Activated CD4-positive, alpha-beta T cell treated with anti-CD3 and anti-CD28 coated beads for 48 hours (primary cell): ENCODE data around the gene NBPF12.
"Not testable (repeated sequence)": the region's sequence is repeated elsewhere in the genome, so short reads cannot be mapped to it uniquely, and the experiment has no call there.

Source experiments
- DNase-seq: peaks from one replicate; pipeline ENCODE4 v3.0.0-alpha.2; 2020

The NBPF12 gene

GRCh38 chr1:146987502-146987901 lies 49.4 kb downstream of the NBPF12 start:
- not testable (repeated sequence) for DNase-seq

GRCh38 chr1:146989455-146989854 lies 51.3 kb downstream of the NBPF12 start:
- not testable (repeated sequence) for DNase-seq

GRCh38 chr1:147008495-147008894 lies 70.4 kb downstream of the NBPF12 start:
- not testable (repeated sequence) for DNase-seq

- DNase-seq: peak; percentile 14
These were observed 88.9 kb downstream of the NBPF12 start for GRCh38 chr1:147026975-147027374.

- DNase-seq: not testable (repeated sequence)
These were observed 92.0 kb downstream of the NBPF12 start for GRCh38 chr1:147030066-147030653.

- DNase-seq: no peak
These were observed 101.8 kb downstream of the NBPF12 start for GRCh38 chr1:147039916-147040315.

GRCh38 chr1:147042891-147043290 lies 104.8 kb downstream of the NBPF12 start:
- DNase-seq: not testable (repeated sequence)

- DNase-seq: not testable (repeated sequence)
These were observed 106.4 kb downstream of the NBPF12 start for GRCh38 chr1:147044511-147044910.
